Measurements from ENCODE around the gene CHGA. TPM values are rescaled to one million over a fixed set of nuclear protein-coding genes. Genes with fewer than 3 reads are reported as not detected.

CHGA gene
- total and polyA plus RNA-seq, 2 of the 13 experiments (the other 11 are each of a cell fraction or from before 2014, with no cell fraction given): not detected

GRCh38 chr14:92914087-92914656 lies 8.8 kb upstream of the CHGA start (continued):
- TF ChIP-seq XRCC5 (optimal IDR thresholded peaks at IDR 0.05; ENCODE audit: low read length): peak; percentile 35
- TF ChIP-seq ZBTB44 (CRISPR knock-in tag; IDR thresholded peaks at IDR 0.05): peak; percentile 91; the same call in 1 of the 2 replicates
- no peak for TF ChIP-seq PLRG1 (conservative IDR thresholded peaks at IDR 0.05)
- TF ChIP-seq ATF6 (CRISPR knock-in tag; conservative IDR thresholded peaks at IDR 0.05): 0 out of 2 replicates have a peak, but pooled peaks have one; percentile 91
- no peak for TF ChIP-seq RFX3 (CRISPR knock-in tag; IDR thresholded peaks at IDR 0.05)
- peak; percentile 91; the same call in 1 of the 2 replicates for TF ChIP-seq ZNF792 (CRISPR knock-in tag; IDR thresholded peaks at IDR 0.05)
- no peak for TF ChIP-seq PLSCR1 (CRISPR knock-in tag; IDR thresholded peaks at IDR 0.05; ENCODE audit: borderline replicate concordance)
- peak; percentile 68; the same call in 1 of the 2 replicates for TF ChIP-seq HDAC2 (CRISPR knock-in tag; IDR thresholded peaks at IDR 0.05)
- TF ChIP-seq IKZF4 (CRISPR knock-in tag; IDR thresholded peaks at IDR 0.05; ENCODE audit: borderline replicate concordance, low read depth, not compliant biosample characterization): peak; percentile 78
- peak; percentile 66; the same call in 1 of the 2 replicates for TF ChIP-seq ZNF800 (CRISPR knock-in tag; IDR thresholded peaks at IDR 0.05)
- TF ChIP-seq ZNF784 (CRISPR knock-in tag; IDR thresholded peaks at IDR 0.05; ENCODE audit: borderline replicate concordance): no peak
- TF ChIP-seq ZNF138 (CRISPR knock-in tag; IDR thresholded peaks at IDR 0.05; ENCODE audit: low read depth): no peak; the same call in 1 of the 2 replicates
- TF ChIP-seq ZNF720 (CRISPR knock-in tag; IDR thresholded peaks at IDR 0.05): 0 out of 2 replicates have a peak, but pooled peaks have one; percentile 65
- 0 out of 2 replicates have a peak, but pooled peaks have one; percentile 31 for TF ChIP-seq ZNF142 (CRISPR knock-in tag; IDR thresholded peaks at IDR 0.05)
- no peak for TF ChIP-seq GABPA (IDR thresholded peaks at IDR 0.05; ENCODE audit: low read depth, low read length)
- TF ChIP-seq GABPA (CRISPR knock-in tag; IDR thresholded peaks at IDR 0.05; ENCODE audit: low read depth): no peak
